ENCODE measurements around the gene TEAD1.

- TF ChIP-seq CTCF (IDR thresholded peaks at IDR 0.05) (no peak), POLR2A (IDR thresholded peaks at IDR 0.05) (no peak)
These were observed 288.1 kb downstream of the TEAD1 start for GRCh38 chr11:12962306-12962705.
